Activated CD4-positive, alpha-beta T cell treated with anti-CD3 and anti-CD28 coated beads for 36 hours (primary cell): Measurements from ENCODE around the gene TP63. TPM values are rescaled to one million over a fixed set of nuclear protein-coding genes. Genes with fewer than 3 reads are reported as not detected.
"Not testable (repeated sequence)": the region's sequence is repeated elsewhere in the genome, so short reads cannot be mapped to it uniquely, and the experiment has no call there.

Source experiments
- ATAC-seq: fragments of 200-7000 bp; cut with Tn5 transposase; one replicate; pipeline ENCODE4 v1.10.0; 2021; ENCODE audit warnings: mild to moderate bottlenecking, moderate library complexity
- CTCF ChIA-PET: fragments of 350-600 bp; sonication (Branson Sonifier 250); formaldehyde crosslinking; loops from one replicate; lab custom pipeline; 2021; ENCODE audit warnings: antibody characterized with exemption; lab: Charles Lee
- POLR2A ChIA-PET: fragments of 350-600 bp; sonication (Branson Sonifier 250); formaldehyde crosslinking; loops from one replicate; lab custom pipeline; 2021; ENCODE audit warnings: antibody characterized with exemption, inconsistent platforms; lab: Charles Lee
- DNase-seq: peaks from one replicate; pipeline ENCODE4 v3.0.0-alpha.2; 2020
- H3K27ac Mint-ChIP-seq: one replicate; pipeline ENCODE4 v1.8.0; 2021; ENCODE audit warnings: mixed read lengths
- H3K27me3 Mint-ChIP-seq: one replicate; pipeline ENCODE4 v1.8.0; 2021; ENCODE audit warnings: mixed read lengths
- H3K36me3 Mint-ChIP-seq: one replicate; pipeline ENCODE4 v1.8.0; 2021; ENCODE audit warnings: low read depth, mixed read lengths
- H3K4me1 Mint-ChIP-seq: one replicate; pipeline ENCODE4 v1.8.0; 2021; ENCODE audit warnings: mixed read lengths
- H3K4me3 Mint-ChIP-seq: one replicate; pipeline ENCODE4 v1.8.0; 2021; ENCODE audit warnings: mild to moderate bottlenecking, moderate library complexity, mixed read lengths
- H3K9me3 Mint-ChIP-seq: one replicate; pipeline ENCODE4 v1.8.0; 2021; ENCODE audit warnings: low read depth, mixed read lengths
- intact Hi-C, 2 experiments: fragments of 100-400 bp; cut with DNase I in 1 of 2; cut with micrococcal nuclease in 1 of 2; formaldehyde crosslinking; loops; one replicate each; pipeline versions ENCODE4 v1.14.2 to v1.15.1; 2022 to 2024; cut with DNase I, micrococcal nuclease
- total RNA-seq, 2 experiments: library from RNA; stranded (reverse); gene quantifications; one replicate each; pipeline ENCODE4 v1.2.3, GENCODE V29; 2021

The TP63 gene
- total RNA-seq, 2 experiments from 2014 or later = 0.33 to 0.46 TPM

- POLR2A ChIA-PET, ATAC-seq, DNase-seq, H3K4me3 Mint-ChIP-seq, H3K4me1 Mint-ChIP-seq, H3K9me3 Mint-ChIP-seq, H3K36me3 Mint-ChIP-seq, intact Hi-C loops, H3K27me3 Mint-ChIP-seq, CTCF ChIA-PET, H3K27ac Mint-ChIP-seq: not testable (repeated sequence)
Measured at GRCh38 chr3:189750972-189751371, 119.8 kb downstream of the TP63 start.

DNA sequence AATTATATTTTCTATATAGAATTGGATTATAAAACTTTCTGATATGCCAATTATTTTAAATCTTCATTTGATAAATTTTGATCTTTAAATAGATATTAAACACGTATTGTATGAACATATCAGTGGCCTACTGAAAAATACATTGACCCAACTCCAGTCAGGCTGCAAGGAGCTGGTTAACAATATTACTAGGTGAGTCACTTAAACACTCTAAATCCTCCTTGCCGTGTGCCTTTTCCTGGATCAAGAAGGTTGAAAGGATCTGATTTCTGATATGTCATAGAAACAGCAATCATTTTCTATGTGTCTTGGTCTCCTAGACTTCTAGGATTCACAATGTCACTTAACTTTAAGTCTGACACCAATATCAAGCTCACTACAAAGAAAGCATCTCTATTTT, 123.2 kb downstream of the TP63 start:
- H3K36me3 Mint-ChIP-seq = no peaks in the 10 kb centered on the region
- no peaks in the 10 kb centered on the region for H3K9me3 Mint-ChIP-seq
- ATAC-seq (no peak), DNase-seq (no peak)
- H3K27ac Mint-ChIP-seq = no peak overlapping the region
- ChIA-PET CTCF (interaction anchor here (1.1 kb wide), 1 partner anchor 9 kb away, joined by 3 read pairs; no protein-coding TSS in a partner anchor), POLR2A (no interaction called here)
- no peaks in the 10 kb centered on the region for H3K4me1 Mint-ChIP-seq
- H3K27me3 Mint-ChIP-seq = no peaks in the 10 kb centered on the region
- H3K4me3 Mint-ChIP-seq = no peak overlapping the region
- intact Hi-C loops = no loop called here

DNA sequence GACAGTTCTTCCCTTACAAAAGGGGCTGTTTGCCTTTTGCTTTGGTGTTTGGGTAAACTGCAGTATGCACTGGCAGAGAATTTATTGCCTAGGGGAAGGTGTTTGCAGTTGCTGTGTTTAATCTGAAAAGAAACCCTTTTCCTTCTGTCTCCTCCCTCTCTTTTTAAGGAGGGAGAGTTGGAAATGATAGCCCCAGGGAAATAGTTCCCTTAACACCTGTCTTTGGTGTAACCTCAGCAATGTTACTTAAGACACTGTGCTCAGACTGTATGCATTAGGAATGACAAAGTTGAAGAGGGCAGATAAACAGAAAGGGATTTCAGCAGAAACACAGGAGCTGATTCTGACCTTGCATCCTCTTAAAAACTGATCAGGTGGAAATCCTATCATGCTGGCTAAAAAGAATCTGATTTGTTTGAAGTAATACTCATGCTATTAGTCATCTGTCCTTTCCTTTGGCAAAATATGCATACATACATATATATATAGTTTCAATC, 125.4 kb downstream of the TP63 start:
- DNase-seq = no peak
- Mint-ChIP-seq H3K36me3 (no peaks in the 10 kb centered on the region), H3K27ac (no peak overlapping the region), H3K4me1 (no peaks in the 10 kb centered on the region), H3K9me3 (no peaks in the 10 kb centered on the region), H3K4me3 (no peak overlapping the region), H3K27me3 (no peaks in the 10 kb centered on the region)
- CTCF ChIA-PET = no interaction called here
- intact Hi-C loops = no loop called here
- ATAC-seq = no peak
- POLR2A ChIA-PET = no interaction called here

DNA sequence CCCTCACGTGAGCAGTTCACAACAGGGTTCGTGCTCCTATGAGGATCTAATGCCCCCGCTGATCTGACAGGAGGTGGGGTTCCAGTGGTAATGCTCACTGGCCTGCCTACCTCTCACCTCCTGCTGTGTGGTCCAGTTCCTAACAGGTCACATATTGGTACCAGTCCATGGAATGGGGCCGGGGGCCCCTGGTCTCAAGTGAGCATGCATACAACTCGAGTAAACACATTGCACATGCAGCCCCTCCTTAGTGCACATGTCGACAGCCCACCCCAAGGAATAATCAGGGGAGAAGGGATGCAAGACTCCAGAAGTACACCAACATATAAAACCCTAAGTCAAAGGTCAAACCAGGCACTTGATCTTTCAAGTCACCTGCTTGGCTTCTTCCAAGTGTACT, 127.0 kb downstream of the TP63 start:
- DNase-seq (no peak), ATAC-seq (no peak)
- intact Hi-C loops = no loop called here
- Mint-ChIP-seq H3K9me3 (no peaks in the 10 kb centered on the region), H3K4me3 (no peak overlapping the region), H3K27ac (no peak overlapping the region), H3K27me3 (no peaks in the 10 kb centered on the region), H3K4me1 (no peaks in the 10 kb centered on the region), H3K36me3 (no peaks in the 10 kb centered on the region)
- ChIA-PET CTCF (interaction anchor here (1.0 kb wide), 1 partner anchor 42 kb away, joined by 3 read pairs; no protein-coding TSS in a partner anchor), POLR2A (no interaction called here)

- DNase-seq (no peak), ATAC-seq (no peak)
- ChIA-PET POLR2A (interaction anchor here (0.7 kb wide), 1 partner anchor 210 kb away, joined by 3 read pairs; no protein-coding TSS in a partner anchor), CTCF (no interaction called here)
- Mint-ChIP-seq H3K4me3 (no peak overlapping the region), H3K27ac (no peak overlapping the region), H3K36me3 (no peaks in the 10 kb centered on the region), H3K4me1 (no peaks in the 10 kb centered on the region), H3K27me3 (peaks cover under 1% of the 10 kb centered on the region), H3K9me3 (no peaks in the 10 kb centered on the region)
- intact Hi-C loops = no loop called here
Measured at GRCh38 chr3:189766416-189766815, 135.2 kb downstream of the TP63 start.

DNA sequence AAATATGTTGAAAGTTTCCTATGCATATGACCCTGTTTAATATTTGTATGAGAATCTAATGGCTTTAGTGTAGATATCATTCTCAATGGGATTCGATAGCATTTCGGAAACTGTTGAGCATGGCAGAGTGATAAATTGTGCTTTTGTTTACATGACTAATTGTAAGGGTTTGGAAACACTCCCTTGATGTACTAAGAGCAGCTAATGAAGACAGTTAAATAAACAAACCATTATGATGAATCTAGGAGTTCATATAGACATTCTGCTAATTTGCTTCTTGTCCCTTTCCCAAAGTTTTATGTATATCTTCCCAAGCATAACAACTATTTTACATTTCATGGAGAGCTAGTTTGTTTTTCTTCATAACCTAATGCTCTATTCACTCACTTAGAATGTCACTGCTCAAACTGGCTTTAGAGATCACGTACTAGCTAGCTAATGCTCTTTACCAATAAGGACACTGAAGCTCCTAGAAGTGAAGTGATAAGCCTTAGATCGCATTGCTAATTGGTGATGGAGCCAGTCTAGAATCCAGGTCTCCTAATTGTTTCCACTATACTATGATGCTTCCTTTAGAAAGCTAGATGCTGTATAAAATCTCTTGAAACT, 140.8 kb downstream of the TP63 start:
- no peak overlapping the region for H3K27ac Mint-ChIP-seq

GRCh38 chr3:189772584-189772983, 141.4 kb downstream of the TP63 start:
- Mint-ChIP-seq H3K4me3 (no peak overlapping the region), H3K4me1 (no peaks in the 10 kb centered on the region), H3K27ac (no peak overlapping the region), H3K36me3 (no peaks in the 10 kb centered on the region), H3K9me3 (no peaks in the 10 kb centered on the region), H3K27me3 (peaks cover 5% of the 10 kb centered on the region)
- POLR2A ChIA-PET = interaction anchor here (0.5 kb wide), 1 partner anchor 1150 kb away, joined by 4 read pairs; no protein-coding TSS in a partner anchor
- CTCF ChIA-PET = interaction anchor here (0.5 to 2.2 kb wide), 3 partner anchors 9 to 731 kb away, joined by 3 to 5 read pairs (median 5); no protein-coding TSS in a partner anchor
- no peak for ATAC-seq
- intact Hi-C loops = no loop called here
- DNase-seq = no peak

More for the DNA sequence above, 140.8 kb downstream of the TP63 start:
- ChIA-PET CTCF (interaction anchor here (0.5 to 2.2 kb wide), 3 partner anchors 8 to 730 kb away, joined by 3 to 5 read pairs (median 5); no protein-coding TSS in a partner anchor), POLR2A (interaction anchor here (0.5 kb wide), 1 partner anchor 9 kb away, joined by 3 read pairs; no protein-coding TSS in a partner anchor)
- intact Hi-C loops = no loop called here
- no peaks in the 10 kb centered on the region for H3K36me3 Mint-ChIP-seq
- no peak overlapping the region for H3K4me3 Mint-ChIP-seq
- H3K4me1 Mint-ChIP-seq = no peaks in the 10 kb centered on the region
- H3K27me3 Mint-ChIP-seq = peaks cover 5% of the 10 kb centered on the region
- H3K9me3 Mint-ChIP-seq = no peaks in the 10 kb centered on the region
- no peak for ATAC-seq
- DNase-seq = no peak

GRCh38 chr3:189773056-189773455, 141.9 kb downstream of the TP63 start:
- Mint-ChIP-seq H3K36me3 (no peaks in the 10 kb centered on the region), H3K4me1 (peaks cover 2% of the 10 kb centered on the region), H3K4me3 (no peak overlapping the region), H3K9me3 (no peaks in the 10 kb centered on the region), H3K27ac (no peak overlapping the region), H3K27me3 (peaks cover 5% of the 10 kb centered on the region)
- ChIA-PET POLR2A (no interaction called here), CTCF (interaction anchor here (1.2 to 2.2 kb wide), 2 partner anchors 9 to 12 kb away, joined by 5 read pairs; no protein-coding TSS in a partner anchor)
- DNase-seq (no peak), ATAC-seq (no peak)
- intact Hi-C loops = no loop called here

GRCh38 chr3:189776149-189776824, 145.1 kb downstream of the TP63 start:
- intact Hi-C loops = no loop called here
- ChIA-PET CTCF (no interaction called here), POLR2A (no interaction called here)
- Mint-ChIP-seq H3K27me3 (peaks cover 5% of the 10 kb centered on the region), H3K27ac (no peak overlapping the region), H3K4me1 (peaks cover 9% of the 10 kb centered on the region), H3K4me3 (no peak overlapping the region), H3K36me3 (no peaks in the 10 kb centered on the region), H3K9me3 (no peaks in the 10 kb centered on the region)
- DNase-seq = no peak
- no peak for ATAC-seq

DNA sequence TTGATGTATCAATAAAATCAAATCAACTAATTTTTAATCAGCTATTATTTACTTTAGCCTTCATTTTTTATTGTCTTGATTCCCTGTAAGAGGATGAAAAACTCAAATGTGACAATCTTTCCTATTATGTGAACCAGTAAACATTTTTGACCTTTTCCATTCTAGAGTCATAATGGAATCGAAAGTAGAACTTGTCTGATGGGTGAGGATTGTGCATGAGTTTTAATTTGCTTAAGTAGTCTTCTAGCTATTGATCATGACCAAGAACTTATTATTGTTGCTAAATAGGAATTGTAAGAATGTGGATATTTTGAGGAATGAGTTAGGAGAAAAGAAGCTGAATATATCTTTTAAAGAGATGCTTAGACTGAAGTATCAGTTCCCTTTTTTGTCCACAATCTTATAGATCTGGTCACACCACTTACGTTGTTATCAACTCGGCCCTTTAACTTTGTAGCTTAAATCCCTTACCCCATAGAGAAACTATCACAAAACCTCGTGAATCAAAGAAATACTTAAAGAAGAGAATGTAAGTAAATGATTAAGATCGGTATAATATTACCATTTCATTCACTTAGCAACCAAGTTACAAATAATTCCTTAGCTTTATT, 147.3 kb downstream of the TP63 start:
- peak; percentile 58 for ATAC-seq
- ChIA-PET CTCF (interaction anchor here (1.0 to 1.3 kb wide), 2 partner anchors 12 to 30 kb away, joined by 3 to 4 read pairs; no protein-coding TSS in a partner anchor), POLR2A (interaction anchor here (0.6 kb wide), 1 partner anchor 647 kb away, joined by 15 read pairs; no protein-coding TSS in a partner anchor)

GRCh38 chr3:189779166-189779565, 148.0 kb downstream of the TP63 start:
- Mint-ChIP-seq H3K36me3 (no peaks in the 10 kb centered on the region), H3K4me1 (peaks cover 9% of the 10 kb centered on the region), H3K4me3 (no peak overlapping the region), H3K27ac (no peak overlapping the region), H3K9me3 (no peaks in the 10 kb centered on the region), H3K27me3 (peaks cover 3% of the 10 kb centered on the region)
- DNase-seq = no peak
- ChIA-PET CTCF (interaction anchor here (1.0 to 1.3 kb wide), 2 partner anchors 11 to 31 kb away, joined by 3 to 4 read pairs; no protein-coding TSS in a partner anchor), POLR2A (no interaction called here)
- ATAC-seq = no peak
- intact Hi-C loops = no loop called here

More for the DNA sequence above, 147.3 kb downstream of the TP63 start:
- Mint-ChIP-seq H3K36me3 (no peaks in the 10 kb centered on the region), H3K9me3 (no peaks in the 10 kb centered on the region), H3K27me3 (peaks cover 3% of the 10 kb centered on the region), H3K4me3 (no peak overlapping the region), H3K27ac (no peak overlapping the region), H3K4me1 (peaks cover 9% of the 10 kb centered on the region)
- intact Hi-C loops = no loop called here
- no peak for DNase-seq
